OCI-LY7 (cell line): ENCODE results near the gene POSTN. TPM values are rescaled to one million over a fixed set of nuclear protein-coding genes. Genes with fewer than 3 reads are reported as not detected.
"Not testable (repeated sequence)": the region's sequence is repeated elsewhere in the genome, so short reads cannot be mapped to it uniquely, and the experiment has no call there.

ENCODE experiments used
- BruUV-seq: library from RNA; stranded (reverse); fragments of 400-500 nt; replicated peaks from 2 replicates; lab custom pipeline; 2021; lab: Mats Ljungman, UMichigan
- CTCF ChIA-PET: fragments of 300-600 bp; sonication (Branson Sonifier 250); formaldehyde crosslinking; loops from one replicate; lab custom pipeline; 2022; ENCODE audit warnings: antibody characterized with exemption; ENCODE audit not compliant: unreplicated experiment; lab: Charles Lee
- POLR2A ChIA-PET: fragments of 300-600 bp; sonication (Branson Sonifier 250); formaldehyde crosslinking; loops from one replicate; lab custom pipeline; 2022; ENCODE audit warnings: antibody characterized with exemption; lab: Charles Lee
- DNase-seq: peaks from one replicate; pipeline ENCODE4 v3.0.0-alpha.2; 2015; ENCODE audit warnings: low spot score
- H2AFZ ChIP-seq: fragments of 200-600 bp; sonication (generic), shearing (Covaris generic); 2 replicates; pipeline ENCODE4 v1.6.1; 2014; ENCODE audit warnings: mild to moderate bottlenecking, antibody characterized with exemption, low read length, moderate library complexity
- H3K27ac ChIP-seq: fragments of 200-600 bp; sonication (generic); 2 replicates; pipeline ENCODE4 v1.5.1; 2014; ENCODE audit warnings: mixed run types, low read depth, mild to moderate bottlenecking, moderate library complexity, low read length, inconsistent platforms; ENCODE audit not compliant: poor library complexity, severe bottlenecking
- H3K36me3 ChIP-seq: fragments of 200-600 bp; sonication (generic); 2 replicates; pipeline ENCODE4 v1.6.1; 2014; ENCODE audit warnings: mild to moderate bottlenecking, antibody characterized with exemption, low read length, moderate library complexity, mixed read lengths; ENCODE audit not compliant: insufficient read depth
- H3K4me1 ChIP-seq: fragments of 200-600 bp; sonication (generic); 2 replicates; pipeline ENCODE4 v1.5.1; 2014; ENCODE audit warnings: mild to moderate bottlenecking, low read length; ENCODE audit not compliant: insufficient read depth, poor library complexity, severe bottlenecking
- H3K4me2 ChIP-seq: fragments of 200-600 bp; sonication (generic); 2 replicates; pipeline ENCODE4 v1.6.1; 2014; ENCODE audit warnings: mild to moderate bottlenecking, low read length
- H3K4me3 ChIP-seq: fragments of 200-600 bp; sonication (generic); 2 replicates; pipeline ENCODE4 v1.5.1; 2014; ENCODE audit warnings: mild to moderate bottlenecking, low read depth, low read length; ENCODE audit not compliant: poor library complexity, severe bottlenecking
- H3K79me2 ChIP-seq: fragments of 200-600 bp; sonication (generic); 2 replicates; pipeline ENCODE4 v1.6.1; 2016; ENCODE audit warnings: low read depth, mild to moderate bottlenecking, low read length, moderate library complexity, mixed read lengths; ENCODE audit not compliant: insufficient read depth
- H3K9me2 ChIP-seq: fragments of 200-600 bp; sonication (generic); 2 replicates; pipeline ENCODE4 v1.6.1; 2016; ENCODE audit warnings: mild to moderate bottlenecking, low read length, mixed read lengths; ENCODE audit not compliant: insufficient read depth
- H3K9me3 ChIP-seq: fragments of 200-600 bp; sonication (generic); 2 replicates; pipeline ENCODE4 v1.6.1; 2014; ENCODE audit warnings: mild to moderate bottlenecking, mixed run types, low read length, mixed read lengths
- H4K20me1 ChIP-seq: fragments of 200-600 bp; sonication (generic); 2 replicates; pipeline ENCODE4 v1.6.1; 2014; ENCODE audit warnings: mild to moderate bottlenecking, antibody characterized with exemption, low read length, moderate library complexity, mixed read lengths; ENCODE audit not compliant: insufficient read depth
- CTCF ChIP-seq: fragments of 200-600 bp; sonication (generic); conservative IDR thresholded peaks from 2 replicates; pipeline ENCODE4 v1.5.1; 2014; ENCODE audit warnings: mild to moderate bottlenecking, antibody characterized with exemption, low read length, moderate library complexity, mixed read lengths
- EZH2phosphoT487 ChIP-seq: fragments of 200-600 bp; sonication (generic); IDR thresholded peaks from 2 replicates; pipeline ENCODE4 v1.6.1; 2018; ENCODE audit warnings: low read depth, borderline replicate concordance, mild to moderate bottlenecking, mixed run types, antibody characterized with exemption, low read length, moderate library complexity, mixed read lengths
- intact Hi-C: fragments of 100-400 bp; cut with micrococcal nuclease; formaldehyde crosslinking; loops from one replicate; pipeline ENCODE4 v1.10.0; 2022; ENCODE audit not compliant: unreplicated experiment
- total RNA-seq, 2 experiments: library from RNA; depleted of rRNA in 1 of 2; stranded (reverse); fragments of >200 nt in 1 of 2; shearing (Covaris generic) in 1 of 2; gene quantifications; 2 replicates each; pipeline ENCODE4 v1.2.3, GENCODE V29; 2014 to 2022

POSTN gene
- total RNA-seq, 2 experiments from 2014 or later, result not detected

DNA sequence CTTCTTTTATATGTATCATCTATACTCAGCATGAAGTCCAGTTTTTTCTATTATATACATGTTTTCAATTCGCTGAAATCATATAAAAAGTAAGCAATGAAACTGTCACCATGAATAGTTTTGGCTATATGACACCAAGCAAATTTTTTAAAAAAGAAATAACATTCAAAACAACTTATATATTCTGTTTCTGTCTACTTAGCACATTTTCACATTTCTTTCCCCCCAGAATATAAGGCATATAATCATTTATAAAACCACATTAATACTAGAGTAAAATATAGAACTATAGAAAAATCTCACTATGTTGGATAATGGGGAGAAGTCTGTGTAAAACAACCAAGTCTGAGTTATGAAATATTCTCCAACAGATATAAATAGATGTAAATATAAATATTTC lies 33.1 kb downstream of the POSTN start:
- no peak overlapping the region for H3K4me3 ChIP-seq
- no TSS peak for BruUV-seq
- intact Hi-C loops, result no loop called here
- DNase-seq, result no peak
- ChIA-PET POLR2A (interaction anchor here (0.5 to 1.2 kb wide), 2 partner anchors 16 to 87 kb away, joined by 3 read pairs; no protein-coding TSS in a partner anchor), CTCF (no interaction called here)
- no peak overlapping the region for H2AFZ ChIP-seq
- no peaks in the 10 kb centered on the region for H3K9me3 ChIP-seq
- no peaks in the 10 kb centered on the region for H3K9me2 ChIP-seq
- no peaks in the 10 kb centered on the region for H3K36me3 ChIP-seq
- no peaks in the 10 kb centered on the region for H3K79me2 ChIP-seq
- H4K20me1 ChIP-seq, result no peaks in the 10 kb centered on the region
- H3K27ac ChIP-seq, result no peak overlapping the region
- no peaks in the 10 kb centered on the region for H3K4me1 ChIP-seq
- TF ChIP-seq EZH2phosphoT487 (no peak), CTCF (no peak)
- no peak overlapping the region for H3K4me2 ChIP-seq

GRCh38 chr13:37561031-37561430 lies 37.5 kb downstream of the POSTN start:
- CTCF ChIA-PET, result no interaction called here
- TF ChIP-seq EZH2phosphoT487, result no peak
- TF ChIP-seq CTCF, result no peak

GRCh38 chr13:37560526-37560925 lies 38.0 kb downstream of the POSTN start:
- Histone ChIP-seq H3K27ac (no peak overlapping the region), H3K36me3 (no peaks in the 10 kb centered on the region), H3K4me2 (no peak overlapping the region), H4K20me1 (no peaks in the 10 kb centered on the region), H2AFZ (no peak overlapping the region), H3K4me3 (no peak overlapping the region), H3K9me3 (no peaks in the 10 kb centered on the region), H3K9me2 (no peaks in the 10 kb centered on the region), H3K79me2 (no peaks in the 10 kb centered on the region), H3K4me1 (no peaks in the 10 kb centered on the region)
- ChIA-PET CTCF (no interaction called here), POLR2A (interaction anchor here (0.7 kb wide), 1 partner anchor 25 kb away, joined by 4 read pairs; no protein-coding TSS in a partner anchor)
- no peak for DNase-seq
- intact Hi-C loops, result no loop called here
- TF ChIP-seq CTCF, result no peak
- no peak for TF ChIP-seq EZH2phosphoT487
- BruUV-seq, result no TSS peak

More at GRCh38 chr13:37561031-37561430, 37.5 kb downstream of the POSTN start:
- POLR2A ChIA-PET, result interaction anchor here (0.7 kb wide), 1 partner anchor 24 kb away, joined by 4 read pairs; no protein-coding TSS in a partner anchor
- Histone ChIP-seq H3K4me1 (no peaks in the 10 kb centered on the region), H3K4me2 (no peak overlapping the region), H4K20me1 (no peaks in the 10 kb centered on the region), H3K36me3 (no peaks in the 10 kb centered on the region), H3K9me2 (no peaks in the 10 kb centered on the region), H3K27ac (no peak overlapping the region), H3K4me3 (no peak overlapping the region), H2AFZ (no peak overlapping the region), H3K9me3 (no peaks in the 10 kb centered on the region), H3K79me2 (no peaks in the 10 kb centered on the region)
- intact Hi-C loops, result no loop called here
- no peak for DNase-seq
- BruUV-seq, result no TSS peak

DNA sequence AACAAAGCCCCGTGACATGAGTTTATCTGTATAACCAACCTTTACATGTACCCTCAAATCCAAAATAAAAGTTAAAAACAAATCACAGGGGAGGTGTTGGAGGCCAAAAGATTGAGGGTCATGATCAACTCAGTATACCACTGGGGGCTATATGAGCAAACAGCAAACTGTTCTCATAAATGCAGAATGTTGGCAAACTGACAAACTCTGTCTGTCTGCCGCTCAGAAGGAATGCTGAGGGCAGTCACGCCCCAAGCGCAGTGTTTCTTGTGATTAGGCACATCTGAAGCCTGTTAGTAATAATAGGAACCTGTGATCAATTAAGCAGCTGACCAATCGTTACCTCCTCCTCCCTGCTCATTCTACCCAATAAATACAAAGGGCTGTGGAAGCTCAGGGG lies 39.8 kb downstream of the POSTN start:
- H3K4me1 ChIP-seq, H3K4me3 ChIP-seq, H3K36me3 ChIP-seq, POLR2A ChIA-PET, intact Hi-C loops, H4K20me1 ChIP-seq, H3K9me3 ChIP-seq, H2AFZ ChIP-seq, DNase-seq, H3K9me2 ChIP-seq, H3K79me2 ChIP-seq, BruUV-seq, CTCF ChIA-PET, H3K4me2 ChIP-seq, H3K27ac ChIP-seq: not testable (repeated sequence)
